ENCODE data around the gene EPB41L4A. TPM values are rescaled to one million over a fixed set of nuclear protein-coding genes. Genes with fewer than 3 reads are reported as not detected.

The EPB41L4A gene
- polyA plus RNA-seq, 1 donor from 2014 or later, result 7.4 TPM

DNA sequence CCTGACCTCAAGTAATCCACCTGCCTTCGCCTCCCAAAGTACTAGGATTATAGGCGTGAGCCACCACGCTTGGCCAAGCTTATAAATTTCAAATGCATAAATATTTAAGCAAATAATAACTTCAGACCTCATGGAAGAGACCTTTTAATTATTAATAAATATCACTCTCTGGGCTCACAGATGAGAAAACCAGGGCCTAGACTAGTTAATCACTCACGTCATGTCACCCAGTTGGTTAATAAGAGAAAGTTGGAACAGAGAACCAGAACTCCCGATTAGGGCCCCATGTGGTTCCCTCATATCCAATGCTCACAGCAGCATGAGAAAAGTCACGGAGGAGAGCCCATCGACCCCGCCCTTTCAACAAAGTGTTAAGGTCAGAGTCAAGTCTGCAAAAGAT, 79.3 kb downstream of the EPB41L4A start:
- H3F3A ChIP-seq (ENCODE audit: insufficient read depth, low read length, poor library complexity, severe bottlenecking), result no peaks in the 10 kb centered on the region
- no peaks in the 10 kb centered on the region for H3K36me3 ChIP-seq (ENCODE audit: insufficient read depth, low read length)
- H3K4me3 ChIP-seq (ENCODE audit: low read length), result no peak overlapping the region
- no peak for TF ChIP-seq CTCF (IDR thresholded peaks at IDR 0.05; ENCODE audit: poor library complexity, severe bottlenecking)
- no peak for TF ChIP-seq RAD21 (conservative IDR thresholded peaks at IDR 0.05)
- H3K27ac ChIP-seq (ENCODE audit: low read length), result no peak overlapping the region
- H4K20me1 ChIP-seq (ENCODE audit: insufficient read depth), result no peaks in the 10 kb centered on the region
- no peak overlapping the region for H2AFZ ChIP-seq (ENCODE audit: low read depth, low read length)
- no peaks in the 10 kb centered on the region for H3K27me3 ChIP-seq (ENCODE audit: insufficient read depth, low read depth, low read length)
- H3K4me2 ChIP-seq (ENCODE audit: low read length), result no peak overlapping the region
- H3K9me2 ChIP-seq (ENCODE audit: insufficient read depth, low read length), result no peaks in the 10 kb centered on the region
- no peaks in the 10 kb centered on the region for H3K9me3 ChIP-seq (ENCODE audit: low read length)
- H3K79me2 ChIP-seq (replicated peaks; ENCODE audit: insufficient read depth, low read length), result no peaks in the 10 kb centered on the region
- H3K9ac ChIP-seq (ENCODE audit: low read length), result no peak overlapping the region

DNA sequence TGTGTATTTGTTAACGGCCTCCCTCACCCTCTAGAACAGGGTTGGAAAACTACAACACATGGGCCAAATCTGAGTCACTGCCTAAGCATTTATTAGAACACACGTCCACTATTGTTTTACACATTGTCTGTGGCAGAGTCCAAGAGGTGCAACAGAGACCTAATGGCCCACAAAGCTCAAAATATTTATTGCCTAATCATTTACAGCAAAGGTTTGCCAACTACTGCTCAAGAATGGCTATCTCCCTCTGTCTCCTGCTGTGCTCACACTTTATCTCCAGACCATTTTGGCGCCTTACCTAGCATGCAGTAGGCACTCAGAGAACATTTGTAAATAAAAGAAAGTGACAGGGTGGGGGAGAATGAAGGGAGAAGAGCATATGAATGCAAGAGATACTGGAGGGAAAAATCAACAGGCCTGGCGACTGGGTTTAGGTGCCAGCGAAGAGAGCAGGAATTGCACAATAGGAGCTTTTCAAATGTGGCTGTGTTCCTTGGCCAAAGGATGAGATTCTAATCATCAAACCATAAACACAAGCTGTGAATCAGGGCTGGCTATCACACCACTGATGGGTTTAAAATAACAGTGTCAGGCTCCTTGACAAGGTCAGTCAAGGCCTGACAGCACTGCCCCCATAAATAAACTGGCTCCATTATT, 80.3 kb downstream of the EPB41L4A start:
- TF ChIP-seq SMC3 (conservative IDR thresholded peaks at IDR 0.05; ENCODE audit: poor library complexity) (no peak), EP300 (conservative IDR thresholded peaks at IDR 0.05; ENCODE audit: poor library complexity, severe bottlenecking) (no peak), CTCF (IDR thresholded peaks at IDR 0.05; ENCODE audit: poor library complexity, severe bottlenecking) (no peak), POLR2AphosphoS5 (IDR thresholded peaks at IDR 0.05) (no peak), TAF1 (IDR thresholded peaks at IDR 0.05; ENCODE audit: low read depth) (no peak), EZH2 (IDR thresholded peaks at IDR 0.05; ENCODE audit: borderline replicate concordance, insufficient read depth, low read length, poor library complexity, severe bottlenecking) (no peak), MXI1 (conservative IDR thresholded peaks at IDR 0.05; ENCODE audit: poor library complexity, severe bottlenecking) (no peak), RAD21 (conservative IDR thresholded peaks at IDR 0.05) (no peak)
- TF ChIP-seq, protein P1, sequence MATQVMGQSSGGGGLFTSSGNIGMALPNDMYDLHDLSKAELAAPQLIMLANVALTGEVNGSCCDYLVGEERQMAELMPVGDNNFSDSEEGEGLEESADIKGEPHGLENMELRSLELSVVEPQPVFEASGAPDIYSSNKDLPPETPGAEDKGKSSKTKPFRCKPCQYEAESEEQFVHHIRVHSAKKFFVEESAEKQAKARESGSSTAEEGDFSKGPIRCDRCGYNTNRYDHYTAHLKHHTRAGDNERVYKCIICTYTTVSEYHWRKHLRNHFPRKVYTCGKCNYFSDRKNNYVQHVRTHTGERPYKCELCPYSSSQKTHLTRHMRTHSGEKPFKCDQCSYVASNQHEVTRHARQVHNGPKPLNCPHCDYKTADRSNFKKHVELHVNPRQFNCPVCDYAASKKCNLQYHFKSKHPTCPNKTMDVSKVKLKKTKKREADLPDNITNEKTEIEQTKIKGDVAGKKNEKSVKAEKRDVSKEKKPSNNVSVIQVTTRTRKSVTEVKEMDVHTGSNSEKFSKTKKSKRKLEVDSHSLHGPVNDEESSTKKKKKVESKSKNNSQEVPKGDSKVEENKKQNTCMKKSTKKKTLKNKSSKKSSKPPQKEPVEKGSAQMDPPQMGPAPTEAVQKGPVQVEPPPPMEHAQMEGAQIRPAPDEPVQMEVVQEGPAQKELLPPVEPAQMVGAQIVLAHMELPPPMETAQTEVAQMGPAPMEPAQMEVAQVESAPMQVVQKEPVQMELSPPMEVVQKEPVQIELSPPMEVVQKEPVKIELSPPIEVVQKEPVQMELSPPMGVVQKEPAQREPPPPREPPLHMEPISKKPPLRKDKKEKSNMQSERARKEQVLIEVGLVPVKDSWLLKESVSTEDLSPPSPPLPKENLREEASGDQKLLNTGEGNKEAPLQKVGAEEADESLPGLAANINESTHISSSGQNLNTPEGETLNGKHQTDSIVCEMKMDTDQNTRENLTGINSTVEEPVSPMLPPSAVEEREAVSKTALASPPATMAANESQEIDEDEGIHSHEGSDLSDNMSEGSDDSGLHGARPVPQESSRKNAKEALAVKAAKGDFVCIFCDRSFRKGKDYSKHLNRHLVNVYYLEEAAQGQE (IDR thresholded peaks at IDR 0.05; ENCODE audit: borderline replicate concordance), result no peak
- H3K4me2 ChIP-seq (ENCODE audit: low read length), result no peak overlapping the region
- H2AFZ ChIP-seq (ENCODE audit: low read depth, low read length), result no peak overlapping the region
- H3K9me2 ChIP-seq (ENCODE audit: insufficient read depth, low read length), result no peaks in the 10 kb centered on the region
- H4K20me1 ChIP-seq (ENCODE audit: insufficient read depth), result no peaks in the 10 kb centered on the region
- no peaks in the 10 kb centered on the region for H3K36me3 ChIP-seq (ENCODE audit: insufficient read depth, low read length)
- H3F3A ChIP-seq (ENCODE audit: insufficient read depth, low read length, poor library complexity, severe bottlenecking), result no peaks in the 10 kb centered on the region
- no peak overlapping the region for H3K27ac ChIP-seq (ENCODE audit: low read length)
- H3K27me3 ChIP-seq (ENCODE audit: insufficient read depth, low read depth, low read length), result no peaks in the 10 kb centered on the region
- H3K79me2 ChIP-seq (replicated peaks; ENCODE audit: insufficient read depth, low read length), result no peaks in the 10 kb centered on the region
- no peak overlapping the region for H3K9ac ChIP-seq (ENCODE audit: low read length)
- no peak overlapping the region for H3K4me3 ChIP-seq (ENCODE audit: low read length)
- H3K9me3 ChIP-seq (ENCODE audit: low read length), result no peaks in the 10 kb centered on the region

All from neural cell (in vitro differentiated cells).